ENCODE measurements around the gene FRMD4A.

The FRMD4A gene

GRCh38 chr10:14016011-14016536, 314.6 kb downstream of the FRMD4A start:
- DNase-seq (ENCODE audit: low read depth), result peak; percentile 50

GRCh38 chr10:14014423-14014822, 316.3 kb downstream of the FRMD4A start:
- no peak for DNase-seq (ENCODE audit: low read depth)

- no peak for DNase-seq (ENCODE audit: low read depth)
Observed at GRCh38 chr10:14010769-14011574, 319.8 kb downstream of the FRMD4A start.

- peak; percentile 70 for DNase-seq (ENCODE audit: low read depth)
Observed at GRCh38 chr10:14010101-14010558, 320.6 kb downstream of the FRMD4A start.

- DNase-seq (ENCODE audit: low read depth), result peak; percentile 76
Observed at GRCh38 chr10:14009371-14010100, 321.2 kb downstream of the FRMD4A start.

GRCh38 chr10:14008740-14009080, 322.0 kb downstream of the FRMD4A start:
- DNase-seq (ENCODE audit: low read depth), result peak; percentile 63

- no peak for DNase-seq (ENCODE audit: low read depth)
Observed at GRCh38 chr10:14004536-14004935, 326.2 kb downstream of the FRMD4A start.

- no peak for DNase-seq (ENCODE audit: low read depth)
Observed at GRCh38 chr10:14003517-14004184, 327.1 kb downstream of the FRMD4A start.

- no peak for DNase-seq (ENCODE audit: low read depth)
Observed at GRCh38 chr10:14001298-14002040, 329.3 kb downstream of the FRMD4A start.

- no peak for DNase-seq (ENCODE audit: low read depth)
Observed at GRCh38 chr10:13998163-13998835, 332.4 kb downstream of the FRMD4A start.

GRCh38 chr10:13997650-13998049, 333.1 kb downstream of the FRMD4A start:
- DNase-seq (ENCODE audit: low read depth), result no peak

GRCh38 chr10:13994932-13995331, 335.8 kb downstream of the FRMD4A start:
- no peak for DNase-seq (ENCODE audit: low read depth)

GRCh38 chr10:13993673-13994089, 337.0 kb downstream of the FRMD4A start:
- DNase-seq (ENCODE audit: low read depth), result no peak

- peak; percentile 46 for DNase-seq (ENCODE audit: low read depth)
Observed at GRCh38 chr10:13993169-13993568, 337.6 kb downstream of the FRMD4A start.

GRCh38 chr10:13991353-13991752, 339.4 kb downstream of the FRMD4A start:
- DNase-seq (ENCODE audit: low read depth), result no peak

GRCh38 chr10:13990946-13991345, 339.8 kb downstream of the FRMD4A start:
- peak; percentile 40 for DNase-seq (ENCODE audit: low read depth)

- no peak for DNase-seq (ENCODE audit: low read depth)
Observed at GRCh38 chr10:13990392-13990805, 340.3 kb downstream of the FRMD4A start.

GRCh38 chr10:13989616-13990015, 341.1 kb downstream of the FRMD4A start:
- DNase-seq (ENCODE audit: low read depth), result no peak

- DNase-seq (ENCODE audit: low read depth), result peak; percentile 81
Observed at GRCh38 chr10:13987446-13987845, 343.3 kb downstream of the FRMD4A start.

- peak; percentile 74 for DNase-seq (ENCODE audit: low read depth)
Observed at GRCh38 chr10:13984647-13985155, 346.0 kb downstream of the FRMD4A start.

GRCh38 chr10:13983035-13983434, 347.7 kb downstream of the FRMD4A start:
- DNase-seq (ENCODE audit: low read depth), result no peak
